ENCODE data around the gene WDR5.
A peak's percentile ranks its signal among the peaks of the same experiment; 100 is the strongest.

WDR5 gene

DNA sequence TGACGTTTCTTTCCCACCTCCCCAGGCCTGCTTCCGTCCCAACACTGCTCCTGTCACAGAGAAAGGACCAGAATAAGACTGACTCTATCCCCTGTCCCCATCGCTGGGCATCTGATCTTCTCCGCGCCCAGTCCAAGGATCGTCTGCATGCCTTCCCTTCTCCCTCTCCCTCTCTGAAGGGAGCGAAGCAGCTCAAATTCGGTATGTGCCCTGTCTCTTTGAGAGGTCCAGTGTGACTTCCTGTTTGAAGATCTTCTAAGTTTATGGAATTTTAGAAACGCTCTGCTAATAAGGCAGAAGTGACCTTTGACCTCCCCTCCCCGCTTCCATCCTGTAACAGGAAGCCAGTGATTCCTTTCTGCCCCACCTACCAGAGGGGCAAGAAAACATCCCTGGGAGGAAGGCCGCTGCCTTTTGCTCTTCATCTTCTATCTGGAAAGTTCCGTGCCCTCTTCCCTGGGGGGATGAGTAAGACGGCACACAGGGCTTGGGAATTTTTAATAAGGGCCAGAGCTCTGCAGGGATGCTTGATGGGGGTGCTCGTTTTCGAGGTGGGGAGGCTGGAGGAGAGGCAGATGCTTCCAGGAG, 69.2 kb downstream of the WDR5 start:
- H3K27ac ChIP-seq (ENCODE audit: insufficient read depth in 1 of 2, low read depth in 1 of 2, low read length in 2 of 2, poor library complexity in 1 of 2, severe bottlenecking in 2 of 2) = no peak overlapping the region
- H3K27me3 ChIP-seq (replicated peaks in 2 of 5; ENCODE audit: control insufficient read depth in 4 of 5, insufficient read depth in 5 of 5, low read length in 4 of 5) = no peaks in the 10 kb centered on the region
- H3K36me3 ChIP-seq (ENCODE audit: control insufficient read depth in 4 of 4, insufficient read depth in 4 of 4, low read length in 3 of 4) = no peaks in the 10 kb centered on the region
- no peak overlapping the region for H3K4me3 ChIP-seq (ENCODE audit: control insufficient read depth in 1 of 7, extremely low read depth in 1 of 7, insufficient read depth in 4 of 7, low read depth in 2 of 7, low read length in 6 of 7)
- 94% methylated on average over 14 of the region's 15 CpGs for WGBS (ENCODE audit: insufficient coverage)
- DNase-seq = no peak
- ChIA-PET POLR2A (no interaction called here), CTCF (no interaction called here)
- H3K4me1 ChIP-seq (ENCODE audit: control extremely low read depth in 1 of 4, control insufficient read depth in 4 of 4, insufficient read depth in 4 of 4, low read length in 3 of 4) = no peaks in the 10 kb centered on the region
- H3K9me3 ChIP-seq (ENCODE audit: control extremely low read depth in 1 of 5, control insufficient read depth in 4 of 5, insufficient read depth in 2 of 5, low read depth in 1 of 5, low read length in 4 of 5) = peaks cover 0 to 6% (median 1%) of the 10 kb centered on the region in 5 experiments

DNA sequence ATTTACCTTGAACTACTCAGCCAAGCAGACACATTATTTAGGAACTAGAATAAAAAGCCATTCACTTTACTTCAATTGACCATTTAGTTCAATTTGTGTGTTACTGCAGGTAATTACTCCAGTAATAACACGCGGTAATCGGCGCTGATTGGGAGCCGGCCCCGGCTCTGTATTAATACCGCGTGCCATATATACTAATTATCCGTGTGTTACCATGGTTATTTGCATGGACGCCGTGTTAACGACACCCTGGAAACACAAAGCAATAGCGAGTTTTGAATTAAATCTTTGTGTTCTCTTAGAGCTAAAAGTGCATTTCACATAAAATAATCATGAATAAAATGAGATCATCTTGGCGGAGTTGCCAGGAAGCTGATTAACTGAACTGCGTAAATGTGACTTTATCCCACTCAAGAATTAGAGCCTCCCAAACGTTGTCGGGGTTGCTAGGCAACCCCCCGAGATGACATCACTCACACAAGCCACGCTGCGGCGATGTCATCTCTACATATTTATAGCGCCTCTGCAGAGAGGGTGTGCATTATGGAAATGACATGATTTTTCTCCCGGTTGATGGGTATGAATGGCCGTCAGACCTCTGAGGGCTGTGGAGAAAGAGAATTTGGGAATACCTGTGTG, 69.9 kb downstream of the WDR5 start:
- Histone ChIP-seq H3K4me1 (ENCODE audit: control extremely low read depth in 1 of 4, control insufficient read depth in 4 of 4, insufficient read depth in 4 of 4, low read length in 3 of 4) (no peaks in the 10 kb centered on the region), H3K4me3 (ENCODE audit: control insufficient read depth in 1 of 7, extremely low read depth in 1 of 7, insufficient read depth in 4 of 7, low read depth in 2 of 7, low read length in 6 of 7) (no peak overlapping the region), H3K27ac (ENCODE audit: insufficient read depth in 1 of 2, low read depth in 1 of 2, low read length in 2 of 2, poor library complexity in 1 of 2, severe bottlenecking in 2 of 2) (no peak overlapping the region), H3K36me3 (ENCODE audit: control insufficient read depth in 4 of 4, insufficient read depth in 4 of 4, low read length in 3 of 4) (no peaks in the 10 kb centered on the region), H3K27me3 (replicated peaks in 2 of 5; ENCODE audit: control insufficient read depth in 4 of 5, insufficient read depth in 5 of 5, low read length in 4 of 5) (no peaks in the 10 kb centered on the region), H3K9me3 (ENCODE audit: control extremely low read depth in 1 of 5, control insufficient read depth in 4 of 5, insufficient read depth in 2 of 5, low read depth in 1 of 5, low read length in 4 of 5) (peaks cover 0 to 6% (median 1%) of the 10 kb centered on the region in 5 experiments)
- POLR2A ChIA-PET = no interaction called here
- peak; percentile 14 to 56 (median 40) for DNase-seq
- CTCF ChIA-PET = interaction anchor here (1.8 kb wide), 1 partner anchor 35 kb away, joined by 7 read pairs; no protein-coding TSS in a partner anchor
- WGBS (ENCODE audit: insufficient coverage) = 96% methylated on average over 23 of the region's 24 CpGs

DNA sequence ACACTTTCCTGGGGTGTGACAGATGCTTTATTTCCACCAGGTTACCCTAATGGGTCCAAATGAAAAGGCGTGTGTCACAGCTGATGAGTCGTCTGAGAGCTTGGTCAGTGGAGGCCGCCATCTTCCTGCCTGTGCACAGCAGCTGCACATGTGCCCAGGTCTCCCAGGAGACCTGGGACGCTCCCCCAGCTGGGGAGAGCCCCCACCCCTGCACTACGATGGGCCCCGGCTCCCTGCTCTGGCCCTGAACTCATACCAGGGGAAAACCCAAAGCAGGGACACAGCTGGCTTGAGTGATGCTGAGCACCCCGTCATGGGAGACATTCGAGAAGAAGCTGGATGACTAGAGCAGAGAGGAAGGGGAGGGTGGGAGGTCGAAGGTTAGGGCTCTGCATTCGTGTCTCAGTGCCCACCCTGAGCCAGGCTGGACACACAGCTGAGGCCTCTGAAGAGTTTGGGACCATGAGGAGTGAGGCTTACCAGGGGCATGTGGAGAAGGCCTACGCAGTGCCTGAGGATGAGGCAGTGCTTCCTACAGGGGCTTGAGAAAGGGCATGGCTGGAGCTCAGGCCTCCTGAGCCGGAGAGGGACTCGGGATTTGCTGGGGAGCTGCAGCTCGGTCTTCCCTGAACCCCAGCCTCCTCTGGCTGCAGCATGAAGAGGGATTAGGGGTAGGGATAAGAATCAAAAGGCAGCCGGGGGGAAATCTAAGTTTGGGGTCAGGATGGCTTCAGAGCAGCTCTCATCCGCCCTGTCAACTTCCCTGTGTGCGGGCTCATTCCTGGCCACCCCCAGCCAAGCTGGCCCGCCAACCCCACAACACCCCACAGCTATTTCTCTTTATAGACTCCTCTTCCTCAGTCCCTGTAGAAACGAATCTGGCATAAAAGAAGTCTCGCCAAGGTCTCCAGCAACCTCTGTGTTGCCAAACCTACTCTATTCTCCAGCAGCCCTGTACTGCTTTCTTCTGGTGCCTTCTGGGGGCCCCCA, 70.7 kb downstream of the WDR5 start:
- CTCF ChIA-PET = interaction anchor here (1.8 kb wide), 1 partner anchor 35 kb away, joined by 7 read pairs; no protein-coding TSS in a partner anchor
- 94% methylated on average over 12 of the region's 20 CpGs for WGBS (ENCODE audit: insufficient coverage)

DNA sequence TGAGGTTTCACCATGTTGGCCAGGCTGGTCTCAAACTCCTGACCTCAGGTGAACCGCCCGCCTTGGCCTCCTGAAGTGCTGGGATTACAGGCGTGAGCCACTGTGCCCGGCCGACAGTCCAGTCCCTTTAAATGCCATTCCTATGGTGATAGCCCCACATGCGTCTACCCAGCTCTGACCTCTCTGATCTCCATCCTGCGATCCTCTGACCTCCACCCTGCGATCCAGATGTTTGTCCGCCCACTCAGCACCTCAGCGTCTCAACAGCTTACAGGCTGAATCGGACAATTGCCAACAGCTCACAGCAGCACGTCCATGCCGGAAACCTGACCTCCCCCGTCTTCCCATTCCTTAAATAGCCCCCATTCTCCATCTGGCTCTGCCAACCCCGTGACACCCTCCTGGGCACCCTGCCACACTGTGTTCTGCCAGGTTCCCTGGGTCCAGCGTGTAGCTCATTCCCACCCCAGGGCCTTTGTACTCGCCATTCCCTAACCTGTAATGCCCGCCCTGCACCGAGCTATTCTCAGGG, 72.5 kb downstream of the WDR5 start:
- Histone ChIP-seq H3K27me3 (replicated peaks in 2 of 5; ENCODE audit: control insufficient read depth in 4 of 5, insufficient read depth in 5 of 5, low read length in 4 of 5) (no peaks in the 10 kb centered on the region), H3K9me3 (ENCODE audit: control extremely low read depth in 1 of 5, control insufficient read depth in 4 of 5, insufficient read depth in 2 of 5, low read depth in 1 of 5, low read length in 4 of 5) (peaks cover 0 to 8% (median 0%) of the 10 kb centered on the region in 5 experiments), H3K36me3 (ENCODE audit: control insufficient read depth in 4 of 4, insufficient read depth in 4 of 4, low read length in 3 of 4) (no peaks in the 10 kb centered on the region), H3K27ac (ENCODE audit: insufficient read depth in 1 of 2, low read depth in 1 of 2, low read length in 2 of 2, poor library complexity in 1 of 2, severe bottlenecking in 2 of 2) (no peak overlapping the region), H3K4me3 (ENCODE audit: control insufficient read depth in 1 of 7, extremely low read depth in 1 of 7, insufficient read depth in 4 of 7, low read depth in 2 of 7, low read length in 6 of 7) (no peak overlapping the region), H3K4me1 (ENCODE audit: control extremely low read depth in 1 of 4, control insufficient read depth in 4 of 4, insufficient read depth in 4 of 4, low read length in 3 of 4) (no peaks in the 10 kb centered on the region)
- no peak for DNase-seq
- ChIA-PET CTCF (interaction anchor here (0.7 to 1.3 kb wide), 2 partner anchors 9 to 13 kb away, joined by 3 to 4 read pairs; no protein-coding TSS in a partner anchor), POLR2A (no interaction called here)
- WGBS (ENCODE audit: insufficient coverage) = 94% methylated on average over 19 of the region's 19 CpGs

More for the DNA sequence above, 70.7 kb downstream of the WDR5 start:
- Histone ChIP-seq H3K4me3 (ENCODE audit: control insufficient read depth in 1 of 7, extremely low read depth in 1 of 7, insufficient read depth in 4 of 7, low read depth in 2 of 7, low read length in 6 of 7) (no peak overlapping the region), H3K4me1 (ENCODE audit: control extremely low read depth in 1 of 4, control insufficient read depth in 4 of 4, insufficient read depth in 4 of 4, low read length in 3 of 4) (no peaks in the 10 kb centered on the region), H3K9me3 (ENCODE audit: control extremely low read depth in 1 of 5, control insufficient read depth in 4 of 5, insufficient read depth in 2 of 5, low read depth in 1 of 5, low read length in 4 of 5) (peaks cover 0 to 4% (median 0%) of the 10 kb centered on the region in 5 experiments), H3K27me3 (replicated peaks in 2 of 5; ENCODE audit: control insufficient read depth in 4 of 5, insufficient read depth in 5 of 5, low read length in 4 of 5) (no peaks in the 10 kb centered on the region), H3K36me3 (ENCODE audit: control insufficient read depth in 4 of 4, insufficient read depth in 4 of 4, low read length in 3 of 4) (no peaks in the 10 kb centered on the region), H3K27ac (ENCODE audit: insufficient read depth in 1 of 2, low read depth in 1 of 2, low read length in 2 of 2, poor library complexity in 1 of 2, severe bottlenecking in 2 of 2) (no peak overlapping the region)
- POLR2A ChIA-PET = no interaction called here
- peak in 1 of 3 donors; percentile 26 for DNase-seq

DNA sequence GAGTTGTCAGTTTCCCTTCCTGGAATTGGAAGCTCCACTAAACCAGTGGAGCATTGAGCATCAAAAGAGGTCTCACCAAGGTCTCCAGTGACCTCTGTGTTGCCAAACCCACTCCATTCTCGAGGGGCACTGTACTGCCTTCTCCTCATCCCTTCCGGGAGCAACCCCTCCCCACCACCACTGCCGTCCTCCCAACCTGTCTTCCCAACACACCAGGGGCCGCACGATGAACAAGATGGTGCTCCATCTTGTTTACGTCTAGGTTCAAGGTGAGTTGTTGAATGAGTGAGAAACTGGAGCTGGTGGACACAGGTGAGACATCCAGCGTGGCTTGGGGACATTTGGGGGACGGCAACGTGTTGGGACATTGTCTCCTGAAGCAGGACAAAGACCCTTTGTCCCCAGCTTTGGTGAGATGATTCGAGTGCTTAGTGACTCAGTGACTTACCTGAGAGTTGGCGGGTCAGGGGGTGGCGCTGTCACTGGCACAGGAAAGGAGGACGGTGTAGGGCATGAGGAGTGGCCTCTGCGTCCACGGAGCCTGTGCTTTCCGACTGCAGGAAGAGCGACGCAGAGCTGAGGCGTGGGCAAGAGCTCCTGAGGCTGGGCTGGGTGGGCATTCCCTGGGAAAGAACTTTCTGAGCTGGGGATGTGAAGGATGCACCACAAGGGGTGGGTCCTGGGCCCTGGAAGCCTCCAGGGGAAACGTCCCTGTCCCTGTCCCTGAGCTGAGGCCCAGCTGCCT, 73.3 kb downstream of the WDR5 start:
- 96% methylated on average over 13 of the region's 20 CpGs for WGBS (ENCODE audit: insufficient coverage)
- H3K36me3 ChIP-seq (ENCODE audit: control insufficient read depth in 4 of 4, insufficient read depth in 4 of 4, low read length in 3 of 4) = no peaks in the 10 kb centered on the region
- H3K27ac ChIP-seq (ENCODE audit: insufficient read depth in 1 of 2, low read depth in 1 of 2, low read length in 2 of 2, poor library complexity in 1 of 2, severe bottlenecking in 2 of 2) = no peak overlapping the region
- H3K4me3 ChIP-seq (ENCODE audit: control insufficient read depth in 1 of 7, extremely low read depth in 1 of 7, insufficient read depth in 4 of 7, low read depth in 2 of 7, low read length in 6 of 7) = no peak overlapping the region
- POLR2A ChIA-PET = no interaction called here
- H3K27me3 ChIP-seq (replicated peaks in 2 of 5; ENCODE audit: control insufficient read depth in 4 of 5, insufficient read depth in 5 of 5, low read length in 4 of 5) = no peaks in the 10 kb centered on the region
- no peak for DNase-seq
- CTCF ChIA-PET = interaction anchor here (0.7 to 1.3 kb wide), 2 partner anchors 8 to 14 kb away, joined by 3 to 4 read pairs; no protein-coding TSS in a partner anchor
- H3K4me1 ChIP-seq (ENCODE audit: control extremely low read depth in 1 of 4, control insufficient read depth in 4 of 4, insufficient read depth in 4 of 4, low read length in 3 of 4) = no peaks in the 10 kb centered on the region
- H3K9me3 ChIP-seq (ENCODE audit: control extremely low read depth in 1 of 5, control insufficient read depth in 4 of 5, insufficient read depth in 2 of 5, low read depth in 1 of 5, low read length in 4 of 5) = peaks cover 0 to 4% (median 0%) of the 10 kb centered on the region in 5 experiments

Data from common myeloid progenitor, CD34-positive (primary cell).